A673 (cell line): ENCODE results near the gene GUCD1. TPM values are rescaled to one million over a fixed set of nuclear protein-coding genes. Genes with fewer than 3 reads are reported as not detected.

Source experiments
- BruUV-seq: library from RNA; stranded (reverse); fragments of 400-500 nt; replicated peaks from 2 replicates; lab custom pipeline; 2021; lab: Mats Ljungman, UMichigan
- CTCF ChIA-PET: fragments of 300-600 bp; sonication (Branson Sonifier 250); formaldehyde crosslinking; loops from one replicate; lab custom pipeline; 2022; ENCODE audit warnings: antibody characterized with exemption; lab: Charles Lee
- POLR2A ChIA-PET: fragments of 300-600 bp; sonication (Branson Sonifier 250); formaldehyde crosslinking; loops from one replicate; lab custom pipeline; 2022; ENCODE audit warnings: antibody characterized with exemption; ENCODE audit not compliant: low non-redundant PET; lab: Charles Lee
- DNase-seq: peaks from one replicate; pipeline ENCODE4 v3.0.0-alpha.2; 2015; ENCODE audit warnings: low spot score
- H3K27ac ChIP-seq: fragments of 200-600 bp; sonication (generic); 2 replicates; pipeline ENCODE4 v1.5.1; 2016; ENCODE audit warnings: mixed run types, low read depth, mild to moderate bottlenecking, mixed read lengths, antibody characterized with exemption, low read length; ENCODE audit not compliant: poor library complexity, severe bottlenecking
- H3K27me3 ChIP-seq: fragments of 200-600 bp; sonication (generic); replicated peaks from 2 replicates; pipeline ENCODE4 v1.6.1; 2017; ENCODE audit warnings: mixed run types, low read depth, mild to moderate bottlenecking, mixed read lengths, antibody characterized with exemption, low read length; ENCODE audit not compliant: insufficient read depth, poor library complexity
- H3K36me3 ChIP-seq: fragments of 200-600 bp; sonication (generic); 2 replicates; pipeline ENCODE4 v1.6.1; 2016; ENCODE audit warnings: mixed run types, mild to moderate bottlenecking, mixed read lengths, antibody characterized with exemption, low read length; ENCODE audit not compliant: insufficient read depth, poor library complexity, severe bottlenecking
- H3K4me1 ChIP-seq: fragments of 200-600 bp; sonication (generic); 2 replicates; pipeline ENCODE4 v1.6.1; 2017; ENCODE audit warnings: mixed run types, mild to moderate bottlenecking, mixed read lengths, antibody characterized with exemption, low read length; ENCODE audit not compliant: insufficient read depth, poor library complexity, severe bottlenecking
- H3K4me3 ChIP-seq: fragments of 200-600 bp; sonication (generic); 2 replicates; pipeline ENCODE4 v1.5.1; 2016; ENCODE audit warnings: low read depth, mixed run types, mild to moderate bottlenecking, mixed read lengths, low read length; ENCODE audit not compliant: poor library complexity, severe bottlenecking
- H3K9me3 ChIP-seq: fragments of 200-600 bp; sonication (generic); 2 replicates; pipeline ENCODE4 v1.6.1; 2016; ENCODE audit warnings: mixed run types, low read depth, mild to moderate bottlenecking, mixed read lengths, antibody characterized with exemption, low read length; ENCODE audit not compliant: poor library complexity, severe bottlenecking
- CTCF ChIP-seq: fragments of 300-800, 200-600 bp; sonication (generic); conservative IDR thresholded peaks from 2 replicates; pipeline ENCODE4 v1.5.1; 2017; ENCODE audit warnings: low read depth, mild to moderate bottlenecking, antibody characterized with exemption, low read length, moderate library complexity, mixed read lengths
- EZH2 ChIP-seq: fragments of 200-600 bp; sonication (generic); IDR thresholded peaks from 2 replicates; pipeline ENCODE4 v1.6.1; 2017; ENCODE audit warnings: borderline replicate concordance, low read depth, mild to moderate bottlenecking, mixed read lengths, antibody characterized with exemption, low read length; ENCODE audit not compliant: poor library complexity, severe bottlenecking
- intact Hi-C: fragments of 100-400 bp; cut with micrococcal nuclease; formaldehyde crosslinking; loops from one replicate; pipeline ENCODE4 v1.10.0; 2022; ENCODE audit not compliant: unreplicated experiment
- total RNA-seq: library from RNA; stranded (reverse); gene quantifications from 2 replicates; pipeline ENCODE4 v1.2.3, GENCODE V29; 2021

Gene GUCD1
- total RNA-seq, 1 experiment from 2014 or later = 70.5 TPM

GRCh38 chr22:24502034-24502433 is 52.9 kb downstream of the GUCD1 start:
- peaks cover under 1% of the 10 kb centered on the region for H3K4me1 ChIP-seq
- POLR2A ChIA-PET = no interaction called here
- TF ChIP-seq CTCF (no peak), EZH2 (no peak)
- H3K27me3 ChIP-seq = no peaks in the 10 kb centered on the region
- BruUV-seq = no TSS peak
- H3K36me3 ChIP-seq = no peaks in the 10 kb centered on the region
- H3K9me3 ChIP-seq = no peaks in the 10 kb centered on the region
- H3K27ac ChIP-seq = no peak overlapping the region
- intact Hi-C loops = loop anchor here (2.0 kb wide), 1 partner anchor 79 kb away; no protein-coding TSS in a partner anchor
- CTCF ChIA-PET = no interaction called here
- DNase-seq = no peak
- no peak overlapping the region for H3K4me3 ChIP-seq

DNA sequence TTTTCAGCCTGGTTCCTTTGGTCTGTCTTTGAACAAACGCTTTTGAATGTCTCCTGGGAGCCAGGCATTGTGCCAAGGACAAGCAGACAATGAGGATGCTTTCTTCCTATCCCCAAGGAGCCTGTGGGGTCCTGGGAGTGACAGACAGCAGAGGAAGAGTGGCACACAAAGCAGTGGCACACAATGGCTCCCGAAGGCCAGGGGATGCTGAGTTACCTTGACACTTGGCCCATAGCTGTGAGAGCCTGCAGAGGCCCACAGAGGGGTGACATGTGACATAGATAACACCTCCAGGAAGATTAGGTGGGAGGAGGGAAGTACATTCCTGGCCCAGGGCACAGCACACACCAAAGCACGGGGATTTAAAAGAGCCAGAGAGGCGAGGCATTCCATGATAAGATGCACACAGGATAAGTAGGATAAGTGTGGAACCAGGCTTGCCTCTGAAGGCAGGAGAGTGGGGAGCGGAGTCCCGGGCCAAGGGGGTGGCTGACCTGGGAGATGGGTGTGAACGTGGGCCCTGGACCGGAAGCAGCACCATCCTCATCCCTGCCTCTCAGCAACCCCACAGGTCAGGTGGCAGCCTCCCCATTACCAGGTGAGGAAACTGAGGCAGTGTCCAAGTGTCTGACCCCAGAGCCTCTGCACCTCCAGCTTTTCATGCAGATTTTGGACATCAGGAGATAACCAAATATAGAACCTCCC is 53.5 kb downstream of the GUCD1 start:
- H3K4me1 ChIP-seq = no peaks in the 10 kb centered on the region
- no peak overlapping the region for H3K27ac ChIP-seq
- no peak overlapping the region for H3K4me3 ChIP-seq
- DNase-seq = no peak
- intact Hi-C loops = loop anchor here (2.0 kb wide), 1 partner anchor 79 kb away; no protein-coding TSS in a partner anchor
- no peaks in the 10 kb centered on the region for H3K27me3 ChIP-seq
- POLR2A ChIA-PET = no interaction called here
- CTCF ChIA-PET = no interaction called here
- BruUV-seq = no TSS peak
- H3K36me3 ChIP-seq = no peaks in the 10 kb centered on the region
- H3K9me3 ChIP-seq = no peaks in the 10 kb centered on the region
- TF ChIP-seq EZH2 (no peak), CTCF (no peak)

DNA sequence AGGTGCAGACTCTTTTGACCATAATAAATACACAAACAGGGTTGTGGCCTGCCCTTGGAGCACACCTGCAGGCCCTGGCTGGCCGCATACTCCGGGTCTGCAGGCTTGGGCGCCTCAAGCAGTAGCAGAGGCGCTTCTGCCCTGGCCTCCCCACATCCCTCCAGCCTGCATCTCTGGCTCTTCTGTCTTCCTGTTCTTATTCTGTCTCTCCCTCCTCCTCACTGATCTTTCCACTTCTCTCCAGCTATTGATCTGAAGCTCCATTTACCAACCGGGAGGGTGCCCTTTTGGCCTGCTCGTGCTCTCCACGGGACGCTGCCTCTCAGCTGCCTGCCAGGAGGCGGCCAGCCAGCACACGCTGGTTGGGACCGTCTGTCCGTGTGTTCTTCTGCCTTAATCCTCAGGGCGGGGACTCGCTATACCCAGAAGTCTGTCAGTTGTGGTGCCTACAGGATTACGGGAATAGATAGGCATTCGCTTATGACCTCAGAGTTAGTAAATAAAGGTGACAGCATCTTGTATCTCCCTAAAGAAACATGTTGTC is 54.6 kb downstream of the GUCD1 start:
- H3K4me3 ChIP-seq = no peak overlapping the region
- no TSS peak for BruUV-seq
- CTCF ChIA-PET = no interaction called here
- no peaks in the 10 kb centered on the region for H3K4me1 ChIP-seq
- H3K27me3 ChIP-seq = no peaks in the 10 kb centered on the region
- TF ChIP-seq EZH2 = no peak
- TF ChIP-seq CTCF = no peak
- POLR2A ChIA-PET = no interaction called here
- no peak overlapping the region for H3K27ac ChIP-seq
- DNase-seq = no peak
- no peaks in the 10 kb centered on the region for H3K36me3 ChIP-seq
- no peaks in the 10 kb centered on the region for H3K9me3 ChIP-seq
- intact Hi-C loops = no loop called here
